Calu3 (cell line): ENCODE measurements around the gene OR6K2. TPM values are rescaled to one million over a fixed set of nuclear protein-coding genes. Genes with fewer than 3 reads are reported as not detected.

ENCODE experiments used
- BruUV-seq: library from RNA; stranded (reverse); fragments of 400-500 nt; replicated peaks from 2 replicates; lab custom pipeline; 2021; lab: Mats Ljungman, UMichigan
- CTCF ChIA-PET: fragments of 300-600 bp; sonication (Branson Sonifier 250); formaldehyde crosslinking; loops from one replicate; lab custom pipeline; 2022; ENCODE audit warnings: antibody characterized with exemption; lab: Charles Lee
- DNase-seq: peaks from one replicate; pipeline ENCODE4 v3.0.0; 2022
- H3K27ac Mint-ChIP-seq: one replicate; pipeline ENCODE4 v1.8.0; 2022; ENCODE audit warnings: mixed read lengths; ENCODE audit not compliant: unreplicated experiment
- H3K27me3 Mint-ChIP-seq: one replicate; pipeline ENCODE4 v1.8.0; 2022; ENCODE audit warnings: mixed read lengths; ENCODE audit not compliant: unreplicated experiment
- H3K36me3 Mint-ChIP-seq: one replicate; pipeline ENCODE4 v1.8.0; 2022; ENCODE audit warnings: mild to moderate bottlenecking, moderate library complexity, mixed read lengths; ENCODE audit not compliant: insufficient read depth, unreplicated experiment
- H3K4me1 Mint-ChIP-seq: one replicate; pipeline ENCODE4 v1.8.0; 2022; ENCODE audit warnings: mild to moderate bottlenecking, low read depth, mixed read lengths; ENCODE audit not compliant: unreplicated experiment
- H3K4me3 Mint-ChIP-seq: one replicate; pipeline ENCODE4 v1.8.0; 2022; ENCODE audit warnings: mild to moderate bottlenecking, low read depth, moderate library complexity, mixed read lengths; ENCODE audit not compliant: unreplicated experiment
- H3K9me3 Mint-ChIP-seq: one replicate; pipeline ENCODE4 v1.8.0; 2022; ENCODE audit warnings: low read depth, mixed read lengths; ENCODE audit not compliant: unreplicated experiment
- intact Hi-C: fragments of 100-400 bp; cut with micrococcal nuclease; formaldehyde crosslinking; loops from one replicate; pipeline ENCODE4 v1.10.0; 2022; ENCODE audit not compliant: unreplicated experiment
- total RNA-seq: library from RNA; stranded (reverse); gene quantifications from 2 replicates; pipeline ENCODE4 v1.2.3, GENCODE V29; 2022
- TF ChIP-seq, protein P1 (sequence below): fragments of 200-600 bp; IDR thresholded peaks from one replicate; pipeline ENCODE4 v1.8.0; 2022; ENCODE audit warnings: antibody characterized with exemption; ENCODE audit not compliant: unreplicated experiment

Gene OR6K2
- total RNA-seq, 1 experiment from 2014 or later: not detected

GRCh38 chr1:158654571-158654970 is 45.9 kb downstream of the OR6K2 start:
- H3K36me3 Mint-ChIP-seq: no peaks in the 10 kb centered on the region
- peaks cover 9% of the 10 kb centered on the region for H3K4me1 Mint-ChIP-seq
- no TSS peak for BruUV-seq
- no peak for DNase-seq
- CTCF ChIA-PET: no interaction called here
- TF ChIP-seq, protein P1, sequence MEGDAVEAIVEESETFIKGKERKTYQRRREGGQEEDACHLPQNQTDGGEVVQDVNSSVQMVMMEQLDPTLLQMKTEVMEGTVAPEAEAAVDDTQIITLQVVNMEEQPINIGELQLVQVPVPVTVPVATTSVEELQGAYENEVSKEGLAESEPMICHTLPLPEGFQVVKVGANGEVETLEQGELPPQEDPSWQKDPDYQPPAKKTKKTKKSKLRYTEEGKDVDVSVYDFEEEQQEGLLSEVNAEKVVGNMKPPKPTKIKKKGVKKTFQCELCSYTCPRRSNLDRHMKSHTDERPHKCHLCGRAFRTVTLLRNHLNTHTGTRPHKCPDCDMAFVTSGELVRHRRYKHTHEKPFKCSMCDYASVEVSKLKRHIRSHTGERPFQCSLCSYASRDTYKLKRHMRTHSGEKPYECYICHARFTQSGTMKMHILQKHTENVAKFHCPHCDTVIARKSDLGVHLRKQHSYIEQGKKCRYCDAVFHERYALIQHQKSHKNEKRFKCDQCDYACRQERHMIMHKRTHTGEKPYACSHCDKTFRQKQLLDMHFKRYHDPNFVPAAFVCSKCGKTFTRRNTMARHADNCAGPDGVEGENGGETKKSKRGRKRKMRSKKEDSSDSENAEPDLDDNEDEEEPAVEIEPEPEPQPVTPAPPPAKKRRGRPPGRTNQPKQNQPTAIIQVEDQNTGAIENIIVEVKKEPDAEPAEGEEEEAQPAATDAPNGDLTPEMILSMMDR: no peak
- no peaks in the 10 kb centered on the region for H3K9me3 Mint-ChIP-seq
- intact Hi-C loops: loop anchor here (10.0 kb wide), 1 partner anchor 350 kb away; the partner anchor contains the start of gene IFI16
- no peaks in the 10 kb centered on the region for H3K27me3 Mint-ChIP-seq
- H3K4me3 Mint-ChIP-seq: no peak overlapping the region
- H3K27ac Mint-ChIP-seq: no peak overlapping the region

GRCh38 chr1:158654086-158654485 is 46.4 kb downstream of the OR6K2 start:
- CTCF ChIA-PET: no interaction called here
- Mint-ChIP-seq H3K36me3 (no peaks in the 10 kb centered on the region), H3K27ac (no peak overlapping the region), H3K27me3 (no peaks in the 10 kb centered on the region), H3K9me3 (no peaks in the 10 kb centered on the region), H3K4me1 (peaks cover 9% of the 10 kb centered on the region), H3K4me3 (no peak overlapping the region)
- intact Hi-C loops: loop anchor here (10.0 kb wide), 1 partner anchor 351 kb away; the partner anchor contains the start of gene IFI16
- DNase-seq: no peak
- TF ChIP-seq, protein P1: no peak
- no TSS peak for BruUV-seq

DNA sequence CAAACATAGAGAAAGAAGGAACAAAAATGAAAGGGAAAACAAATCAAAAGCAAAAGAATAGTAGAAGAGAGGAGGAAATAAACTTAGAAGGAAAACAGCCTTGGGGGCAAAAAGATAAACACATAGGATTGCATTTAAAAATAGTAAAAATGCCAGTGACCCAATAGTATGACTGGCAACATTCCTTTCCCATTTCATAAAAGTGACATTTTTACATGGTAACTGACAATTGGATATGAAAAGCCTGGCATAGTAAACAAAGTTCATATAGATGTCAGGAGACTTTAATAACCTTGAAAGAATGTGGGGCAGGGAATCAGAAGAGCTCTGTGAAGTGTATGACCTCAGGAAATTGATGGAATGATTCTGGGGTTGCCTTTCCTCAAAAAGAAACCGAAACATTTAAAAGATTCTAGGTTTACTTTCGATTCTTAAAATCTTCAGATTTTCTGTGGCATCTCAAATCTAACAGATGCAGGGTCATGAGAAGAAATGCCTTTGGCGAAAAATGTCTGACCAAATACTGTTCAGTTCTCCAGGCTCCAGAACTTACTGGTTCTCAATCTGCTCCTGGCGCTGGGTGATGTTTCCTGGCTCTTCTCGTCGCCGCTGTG is 47.6 kb downstream of the OR6K2 start:
- no TSS peak for BruUV-seq
- no peak for DNase-seq
- Mint-ChIP-seq H3K27ac (no peak overlapping the region), H3K27me3 (no peaks in the 10 kb centered on the region), H3K9me3 (no peaks in the 10 kb centered on the region), H3K36me3 (no peaks in the 10 kb centered on the region), H3K4me1 (peaks cover 9% of the 10 kb centered on the region), H3K4me3 (peak overlapping the region; percentile 1)
- TF ChIP-seq, protein P1: no peak
- CTCF ChIA-PET: no interaction called here
- intact Hi-C loops: loop anchor here (10.0 kb wide), 1 partner anchor 352 kb away; the partner anchor contains the start of gene IFI16

Other genes with a start within 250 kb of the OR6K2 start
- gene OR10K1, start 238.8 kb downstream of the OR6K2 start, total RNA-seq: not detected in 2 replicates
- gene OR10R2, start 228.4 kb downstream of the OR6K2 start, total RNA-seq: not detected in 2 replicates
- gene OR6Y1, start 146.2 kb downstream of the OR6K2 start, total RNA-seq: not detected in 2 replicates
- not detected in 2 replicates for gene OR6P1, start 130.1 kb downstream of the OR6K2 start, total RNA-seq
- gene OR10X1, start 120.8 kb downstream of the OR6K2 start, total RNA-seq: not detected in 2 replicates
- gene OR10Z1, start 95.4 kb downstream of the OR6K2 start, total RNA-seq: not detected in 2 replicates
- gene SPTA1, start 13.9 kb downstream of the OR6K2 start, total RNA-seq: 0.49 and 0.66 TPM in 2 replicates
- gene OR6K3, start 20.1 kb upstream of the OR6K2 start, total RNA-seq: not detected in 2 replicates
- not detected in 2 replicates for gene OR6K6, start 54.1 kb upstream of the OR6K2 start, total RNA-seq
- not detected in 2 replicates for gene OR6N1, start 71.5 kb upstream of the OR6K2 start, total RNA-seq
- gene OR6N2, start 80.6 kb upstream of the OR6K2 start, total RNA-seq: not detected in 2 replicates
- not detected in 2 replicates for gene MNDA, start 130.7 kb upstream of the OR6K2 start, total RNA-seq
- 0.98 TPM in 1 of 2 replicates, not detected in the other for gene PYHIN1, start 230.9 kb upstream of the OR6K2 start, total RNA-seq